NCI-H1417 treated with DMSO at 0.1 percent for 48 hours (cell line): ENCODE measurements around the gene PIGM.

Experiments used
- DNase-seq: peaks from one replicate; lab custom pipeline; 2025; lab: John Stamatoyannopoulos, UW

PIGM gene

GRCh38 chr1:160022330-160023310 lies 9.2 kb downstream of the PIGM start:
- no peak for DNase-seq

- no peak for DNase-seq
Measured at GRCh38 chr1:160021376-160022074, 10.3 kb downstream of the PIGM start.

GRCh38 chr1:160020196-160020595 lies 11.6 kb downstream of the PIGM start:
- DNase-seq, result no peak

- no peak for DNase-seq
Measured at GRCh38 chr1:160018900-160019299, 12.9 kb downstream of the PIGM start.

- DNase-seq, result no peak
Measured at GRCh38 chr1:160018347-160018746, 13.4 kb downstream of the PIGM start.

- no peak for DNase-seq
Measured at GRCh38 chr1:160017592-160017991, 14.2 kb downstream of the PIGM start.

- no peak for DNase-seq
Measured at GRCh38 chr1:160011781-160012180, 20.0 kb downstream of the PIGM start.

- no peak for DNase-seq
Measured at GRCh38 chr1:160009801-160010200, 22.0 kb downstream of the PIGM start.

GRCh38 chr1:160009081-160009480 lies 22.7 kb downstream of the PIGM start:
- no peak for DNase-seq

GRCh38 chr1:160007577-160008200 lies 24.1 kb downstream of the PIGM start:
- no peak for DNase-seq

GRCh38 chr1:160006312-160006940 lies 25.4 kb downstream of the PIGM start:
- DNase-seq, result peak; percentile 13

GRCh38 chr1:160005070-160005469 lies 26.7 kb downstream of the PIGM start:
- DNase-seq, result no peak

- DNase-seq, result no peak
Measured at GRCh38 chr1:160004425-160004824, 27.4 kb downstream of the PIGM start.

GRCh38 chr1:160004001-160004400 lies 27.8 kb downstream of the PIGM start:
- no peak for DNase-seq

GRCh38 chr1:160001440-160001839 lies 30.4 kb downstream of the PIGM start:
- DNase-seq, result no peak

GRCh38 chr1:159999204-159999603 lies 32.6 kb downstream of the PIGM start:
- no peak for DNase-seq

- no peak for DNase-seq
Measured at GRCh38 chr1:159996653-159997052, 35.1 kb downstream of the PIGM start.

GRCh38 chr1:159994896-159995295 lies 36.9 kb downstream of the PIGM start:
- DNase-seq, result no peak

GRCh38 chr1:159993911-159994310 lies 37.9 kb downstream of the PIGM start:
- no peak for DNase-seq

- no peak for DNase-seq
Measured at GRCh38 chr1:159992161-159992560, 39.6 kb downstream of the PIGM start.

GRCh38 chr1:159991513-159991912 lies 40.3 kb downstream of the PIGM start:
- DNase-seq, result no peak

GRCh38 chr1:159990005-159990404 lies 41.8 kb downstream of the PIGM start:
- DNase-seq, result no peak
